T follicular helper cell (primary cell): ENCODE results near the gene RNF214.
"Not testable (repeated sequence)": the region's sequence is repeated elsewhere in the genome, so short reads cannot be mapped to it uniquely, and the experiment has no call there.

Source experiments
- DNase-seq: peaks from one replicate; pipeline ENCODE4 v3.0.0-alpha.2; 2020; ENCODE audit warnings: low read depth

RNF214 gene

DNA sequence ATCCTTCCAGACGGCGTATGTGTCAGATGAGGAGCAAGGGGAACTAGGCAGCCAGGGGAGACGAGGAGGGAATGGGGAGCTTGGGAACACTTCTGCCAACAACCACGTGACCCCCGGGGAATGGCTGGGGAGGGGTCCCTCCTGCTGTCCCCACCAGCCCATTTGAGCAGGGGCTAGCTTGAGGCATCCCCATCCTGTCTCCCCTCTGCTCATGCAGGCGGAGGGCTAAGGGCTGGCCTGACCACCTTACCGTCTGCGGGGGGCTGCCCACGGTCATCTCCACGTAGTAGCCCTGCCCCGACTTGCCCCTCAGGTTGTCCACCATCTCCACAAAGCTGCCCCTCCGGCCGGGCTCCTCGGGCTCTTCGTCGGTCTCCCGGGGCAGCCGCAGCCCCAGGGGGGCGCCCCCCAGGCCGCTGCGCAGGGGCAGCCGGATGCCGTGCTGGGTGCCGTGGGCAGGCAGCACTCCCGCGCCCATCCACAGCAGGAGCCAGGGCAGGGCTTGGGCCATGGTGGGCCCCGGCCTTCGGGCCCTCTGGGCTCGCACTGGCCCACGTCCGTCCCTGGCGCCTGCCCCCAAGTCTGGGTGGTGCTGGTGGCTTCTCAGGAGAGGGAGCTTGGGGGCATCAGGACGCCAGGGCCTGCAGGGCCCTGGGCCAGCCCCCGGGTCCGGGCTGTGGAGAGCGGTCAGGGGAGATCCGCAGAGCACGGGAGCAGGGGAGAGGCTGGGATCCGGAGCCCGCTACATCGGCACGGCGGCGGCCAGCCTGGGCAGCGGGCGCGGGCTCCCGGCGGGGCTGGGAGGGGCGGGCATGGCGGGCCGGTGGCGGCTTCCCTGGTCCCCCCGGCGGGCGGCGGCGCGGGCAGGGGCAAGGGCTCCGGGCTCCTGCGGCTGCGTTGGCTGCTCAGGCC lies 83.1 kb downstream of the RNF214 start:
- no peak for DNase-seq

DNA sequence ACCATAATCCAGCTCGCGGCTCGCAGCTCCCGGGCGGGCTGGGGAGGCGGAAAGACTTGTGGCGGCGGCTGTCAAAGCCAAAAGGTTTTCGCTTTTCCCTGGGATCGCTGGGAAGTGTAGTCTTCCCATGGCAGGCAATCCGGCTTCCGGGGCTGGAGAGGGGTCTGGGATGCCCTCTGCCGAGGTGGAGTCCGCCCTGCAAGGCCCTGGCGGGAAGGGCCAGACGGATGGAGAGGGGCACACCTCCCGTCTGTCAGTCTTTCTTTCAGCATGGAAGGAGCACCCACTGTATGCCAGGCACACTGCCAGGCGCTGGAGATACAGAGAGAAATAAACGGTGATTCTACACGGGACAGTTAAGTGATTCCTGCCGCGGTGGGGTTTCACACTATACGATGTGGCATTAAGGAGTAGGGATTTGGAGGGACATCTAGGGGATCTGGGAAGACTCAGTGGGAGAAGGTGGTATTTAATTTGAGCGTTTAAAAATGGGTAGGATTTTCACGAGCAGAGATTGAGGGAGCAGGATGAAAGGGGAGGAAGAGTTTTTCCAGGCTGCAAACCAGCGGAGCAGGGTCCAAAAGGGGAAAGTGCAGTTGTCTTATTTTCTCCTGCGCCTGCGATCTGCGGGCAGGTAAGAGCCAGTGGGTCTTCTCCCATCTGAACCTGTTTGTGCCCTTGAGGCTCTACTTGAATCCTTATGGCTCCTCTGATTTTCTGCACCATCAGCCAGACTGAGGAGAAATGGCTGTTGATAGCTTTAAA lies 83.9 kb downstream of the RNF214 start, which contains the start of gene BACE1:
Gene BACE1 (minus strand): TSS at position 60 of the 765 bp plus-strand sequence. CDS start 461 bp downstream, outside the sequence.
- no peak for DNase-seq

DNA sequence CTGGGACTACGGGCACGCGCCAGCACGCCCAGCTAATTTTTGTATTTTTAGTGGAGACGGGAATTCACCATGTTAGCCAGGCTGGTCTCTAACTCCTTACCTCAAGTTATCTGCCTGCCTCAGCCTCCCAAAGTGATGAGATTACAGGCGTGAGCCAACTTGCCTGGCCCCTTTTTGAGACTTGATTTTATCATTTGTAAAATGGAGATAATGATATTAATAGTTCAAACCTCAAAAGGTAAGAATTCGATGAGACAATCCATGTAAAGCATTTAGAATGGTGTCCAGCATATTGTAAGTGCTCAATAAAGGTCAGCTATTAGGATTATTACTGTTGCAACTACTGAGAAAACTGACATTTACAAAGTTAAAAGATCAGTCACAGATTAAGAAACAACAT lies 86.3 kb downstream of the RNF214 start:
- DNase-seq: no peak

DNA sequence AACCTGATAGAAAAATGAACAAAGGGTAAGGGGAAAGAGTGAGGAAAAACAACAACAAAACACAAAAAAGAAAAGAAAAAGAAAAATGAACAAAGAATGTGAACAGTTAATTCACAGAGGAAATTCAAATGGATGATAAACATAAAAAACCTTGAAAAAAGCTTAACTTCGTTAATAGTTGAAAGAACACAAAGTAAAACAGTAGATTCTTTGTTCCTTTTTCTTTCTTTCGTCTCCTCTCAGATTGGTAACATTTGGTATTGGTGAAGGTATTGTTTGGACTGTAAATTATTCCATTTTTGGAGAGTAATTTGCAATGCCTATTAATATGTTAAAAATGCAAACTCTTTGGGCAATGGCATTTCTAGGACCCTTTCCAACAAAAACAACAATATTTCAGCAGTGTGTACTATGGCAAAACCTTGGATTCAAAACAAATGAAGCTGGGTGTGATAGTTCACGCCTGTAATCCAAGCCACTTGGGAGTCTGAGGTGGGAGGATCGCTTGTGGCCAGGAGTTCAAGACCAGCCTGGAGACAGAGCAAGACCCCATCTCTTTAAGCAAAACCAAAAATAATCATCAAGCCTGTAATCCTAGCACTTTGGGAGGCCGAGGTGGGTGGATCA lies 86.9 kb downstream of the RNF214 start:
- no peak for DNase-seq

DNA sequence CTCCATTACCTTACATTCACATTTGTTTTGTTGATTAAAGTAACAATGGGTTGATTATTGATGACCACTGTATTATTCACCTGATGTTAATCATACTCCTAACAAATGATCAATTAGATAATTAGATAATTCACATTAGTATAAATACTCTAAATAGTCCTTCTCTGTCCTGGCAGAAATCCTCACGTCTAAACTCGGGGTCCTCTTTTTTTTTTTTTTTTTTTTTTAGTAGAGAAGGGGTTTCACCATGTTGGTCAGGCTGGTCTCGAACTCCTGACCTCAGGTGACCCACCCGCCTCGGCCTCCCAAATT lies 94.7 kb downstream of the RNF214 start:
- not testable (repeated sequence) for DNase-seq

DNA sequence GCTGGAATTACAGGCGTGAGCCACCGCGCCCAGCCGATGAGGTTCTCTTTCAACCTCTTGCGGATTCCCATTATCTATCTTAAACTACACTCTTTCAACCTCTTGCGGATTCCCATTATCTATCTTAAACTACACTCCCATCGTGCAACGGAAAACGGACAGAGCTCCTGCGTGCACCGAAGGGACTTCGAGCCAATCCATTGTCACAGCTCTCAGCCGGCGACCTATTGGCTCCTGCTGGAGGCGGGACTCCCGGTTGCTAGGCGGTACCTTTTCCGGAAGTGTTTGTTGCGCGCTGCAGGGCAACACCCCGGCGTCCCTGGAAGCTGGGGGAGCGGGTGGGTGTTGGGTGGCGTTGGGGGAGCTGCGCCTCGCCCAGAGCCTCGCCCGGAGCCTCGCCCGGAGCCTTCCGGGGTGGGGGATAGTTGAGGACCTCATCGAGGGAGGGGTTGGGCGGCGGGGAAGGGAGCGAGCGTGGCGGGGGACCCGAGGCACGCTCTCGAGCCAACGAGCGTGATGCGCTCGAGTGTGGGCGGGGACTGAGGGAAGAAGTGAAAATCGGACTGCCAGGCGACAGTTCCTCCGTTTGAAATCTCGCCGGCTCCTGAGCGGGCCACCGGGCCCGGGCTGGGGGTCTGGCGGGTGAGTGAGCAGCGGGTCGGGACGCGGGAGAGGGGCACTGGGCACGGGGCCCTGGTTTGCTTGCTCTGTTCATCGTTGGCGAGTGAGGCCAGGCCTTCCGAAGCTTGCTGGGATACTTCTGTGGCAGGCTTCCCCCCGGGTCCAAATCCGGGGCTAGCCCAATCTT lies 95.3 kb downstream of the RNF214 start, which contains the start of gene CEP164:
Gene CEP164 (plus strand): TSS at position 288 of the 808 bp plus-strand sequence. CDS start 10,733 bp downstream, outside the sequence.
- peak; percentile 91 for DNase-seq

DNA sequence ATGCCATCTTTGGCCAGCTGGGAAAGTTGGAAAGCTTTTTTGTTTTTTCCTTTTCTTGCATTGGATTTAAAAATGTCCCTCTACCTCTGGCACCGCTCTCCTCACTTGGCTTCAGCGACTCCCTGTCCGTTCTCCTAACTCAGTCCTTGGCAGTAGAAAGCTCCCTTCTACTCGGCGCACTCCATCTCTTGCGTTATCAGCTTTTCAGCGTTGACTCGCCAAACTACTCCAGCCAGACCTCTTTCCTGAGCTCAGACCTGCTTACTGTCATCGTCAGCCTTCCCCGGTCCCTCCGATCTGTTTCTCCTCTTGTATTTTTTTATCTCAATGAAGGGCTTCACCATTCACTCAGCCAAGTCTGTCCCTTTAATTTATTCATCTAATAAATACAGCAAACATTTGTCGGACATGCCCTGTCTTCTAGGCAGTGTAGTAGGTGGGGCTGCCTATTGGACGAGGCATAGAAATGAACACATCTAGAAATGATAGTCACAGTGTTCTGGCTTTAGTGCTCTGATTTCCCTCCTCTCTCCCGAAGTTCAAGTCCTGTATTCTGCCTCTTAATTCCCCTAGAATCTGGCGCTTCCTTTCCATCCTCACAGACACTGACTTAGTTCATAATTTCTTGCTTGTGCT lies 96.0 kb downstream of the RNF214 start:
- no peak for DNase-seq

DNA sequence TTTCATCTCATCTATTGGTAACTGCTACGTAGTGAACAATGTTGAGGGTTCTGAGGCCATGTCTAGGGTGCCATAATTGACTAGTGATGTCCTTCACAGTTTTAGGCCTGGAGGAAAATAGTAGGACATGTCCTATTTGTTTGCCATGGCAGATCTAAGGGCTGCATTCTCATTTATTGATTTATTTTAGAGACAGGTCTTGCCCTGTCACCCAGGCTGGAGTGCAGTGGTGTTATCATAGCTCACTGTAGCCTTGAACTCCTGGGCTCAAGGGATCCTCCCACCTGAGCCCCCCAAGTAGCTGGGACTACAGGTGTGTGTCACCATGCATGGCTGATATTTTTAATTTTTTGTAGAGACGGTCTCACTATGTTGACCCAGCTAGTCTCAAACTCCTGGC lies 100.4 kb downstream of the RNF214 start:
- DNase-seq: no peak

DNA sequence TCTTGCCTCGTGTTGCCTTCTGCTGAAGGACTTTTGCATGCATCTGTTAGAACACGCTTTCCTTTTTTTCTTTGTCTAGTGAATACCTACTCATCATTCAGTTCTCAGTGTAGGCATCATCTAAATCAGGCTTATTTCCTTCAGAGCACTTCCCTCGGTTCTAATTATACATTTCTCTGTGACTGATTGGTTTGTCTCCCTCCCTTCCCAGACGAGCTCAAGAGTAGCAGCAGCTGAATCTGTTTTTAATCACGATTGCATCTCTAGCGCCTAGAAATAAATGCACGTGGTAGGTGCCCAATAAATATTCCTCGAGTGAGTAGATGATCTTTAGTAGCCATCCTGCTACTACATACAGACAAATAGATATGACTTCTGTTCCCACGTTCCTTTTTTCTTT lies 101.4 kb downstream of the RNF214 start:
- no peak for DNase-seq

DNA sequence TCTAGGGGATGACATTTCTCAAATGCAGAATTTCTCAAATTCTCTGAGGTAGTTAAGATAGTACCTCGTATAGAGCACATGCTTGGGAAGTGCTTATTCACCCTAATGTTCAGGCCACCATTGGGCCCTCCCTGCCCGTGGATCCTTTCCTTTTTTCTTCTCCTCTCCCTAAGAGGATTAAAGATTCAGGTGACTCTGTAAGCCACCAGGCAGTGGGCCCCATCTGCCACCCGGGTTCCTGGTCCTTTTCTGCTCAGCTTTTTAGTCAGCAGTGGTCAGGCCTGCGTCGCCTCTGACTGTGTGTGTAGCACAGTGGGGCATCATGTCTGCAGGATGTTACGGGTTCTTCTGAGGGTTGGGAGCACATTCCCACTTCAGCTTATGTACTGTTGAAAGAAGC lies 102.4 kb downstream of the RNF214 start:
- DNase-seq: no peak

DNA sequence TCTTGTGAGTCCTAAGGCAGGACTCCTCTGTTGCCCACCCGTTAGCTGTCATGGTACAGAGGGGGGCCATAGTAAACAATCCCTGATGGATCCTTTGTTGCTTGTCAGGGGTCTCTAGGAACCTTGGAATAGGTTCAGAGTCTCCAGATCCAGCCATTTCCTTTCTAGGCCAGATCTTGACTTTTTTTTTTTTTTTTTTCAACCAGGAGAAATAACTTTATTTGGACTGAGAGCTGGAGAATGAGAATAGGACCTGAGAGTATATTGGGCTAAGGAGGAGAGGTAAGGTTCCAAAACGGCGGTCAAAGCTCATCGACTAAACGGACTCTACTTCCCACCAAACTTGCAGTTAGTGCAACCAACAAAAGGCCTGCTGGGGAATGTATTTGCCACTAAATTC lies 102.9 kb downstream of the RNF214 start:
- DNase-seq: no peak
